ENCODE results near the gene PIP5K1B. TPM values are rescaled to one million over a fixed set of nuclear protein-coding genes. Genes with fewer than 3 reads are reported as not detected.

Gene PIP5K1B
- total and polyA plus RNA-seq, 12 donors = 2.1 to 24.0 (median 9.7) TPM

GRCh38 chr9:68925175-68925574, 220.1 kb downstream of the PIP5K1B start:
- Histone ChIP-seq H3K4me1 (replicated peaks in 1 of 2) (peaks cover 4 to 15% of the 10 kb centered on the region in 2 donors), H3K36me3 (replicated peaks in 1 of 2) (no peaks in the 10 kb centered on the region), H3K9me3 (replicated peaks in 1 of 3) (no peaks in the 10 kb centered on the region), H3K27ac (peak overlapping the region in 1 of 5 donors; percentile 41), H3K4me3 (no peak overlapping the region), H3K27me3 (no peaks in the 10 kb centered on the region)
- 29 to 35% (median 34%) methylated on average over 6 of the region's 6 CpGs for WGBS, 4 donors
- intact Hi-C loops (cut with DNase I) = no loop called here
- no peak for TF ChIP-seq CTCF (IDR thresholded peaks at IDR 0.05)
- TF ChIP-seq POLR2A (IDR thresholded peaks at IDR 0.05) = no peak
- DNase-seq = peak in 1 of 7 donors; percentile 9

GRCh38 chr9:68927165-68927564, 222.1 kb downstream of the PIP5K1B start:
- H3K9me3 ChIP-seq (replicated peaks in 1 of 3) = no peaks in the 10 kb centered on the region
- intact Hi-C loops (cut with DNase I) = no loop called here
- no peak overlapping the region for H3K27ac ChIP-seq
- TF ChIP-seq POLR2A (IDR thresholded peaks at IDR 0.05) = no peak
- no peak for TF ChIP-seq CTCF (IDR thresholded peaks at IDR 0.05)
- H3K4me1 ChIP-seq (replicated peaks in 1 of 2) = peaks cover 4 to 15% of the 10 kb centered on the region in 2 donors
- H3K4me3 ChIP-seq = no peak overlapping the region
- DNase-seq = no peak
- WGBS, 4 donors = 77 to 93% (median 83%) methylated on average over 2 of the region's 2 CpGs
- no peaks in the 10 kb centered on the region for H3K27me3 ChIP-seq
- no peaks in the 10 kb centered on the region for H3K36me3 ChIP-seq (replicated peaks in 1 of 2)

- Histone ChIP-seq H3K27ac (no peak overlapping the region), H3K36me3 (replicated peaks in 1 of 2) (no peaks in the 10 kb centered on the region), H3K4me1 (replicated peaks in 1 of 2) (peaks cover 9 to 16% of the 10 kb centered on the region in 2 donors), H3K9me3 (replicated peaks in 1 of 3) (no peaks in the 10 kb centered on the region), H3K4me3 (no peak overlapping the region), H3K27me3 (no peaks in the 10 kb centered on the region)
- intact Hi-C loops (cut with DNase I) = loop anchor here (10.0 kb wide), 1 partner anchor 63 kb away; no protein-coding TSS in a partner anchor
- DNase-seq = no peak
- WGBS, 4 donors = 69 to 80% (median 76%) methylated on average over 6 of the region's 6 CpGs
- TF ChIP-seq POLR2A (IDR thresholded peaks at IDR 0.05) = no peak
- no peak for TF ChIP-seq CTCF (IDR thresholded peaks at IDR 0.05)
These were observed 226.8 kb downstream of the PIP5K1B start for GRCh38 chr9:68931821-68932220.

GRCh38 chr9:68932458-68932857, 227.4 kb downstream of the PIP5K1B start:
- no peaks in the 10 kb centered on the region for H3K9me3 ChIP-seq (replicated peaks in 1 of 3)
- TF ChIP-seq CTCF (IDR thresholded peaks at IDR 0.05) (no peak), POLR2A (IDR thresholded peaks at IDR 0.05) (no peak)
- intact Hi-C loops (cut with DNase I) = loop anchor here (10.0 kb wide), 1 partner anchor 62 kb away; no protein-coding TSS in a partner anchor

More at GRCh38 chr9:68932458-68932857, 227.4 kb downstream of the PIP5K1B start:
- H3K27ac ChIP-seq = no peak overlapping the region
- H3K27me3 ChIP-seq = no peaks in the 10 kb centered on the region
- no peak for DNase-seq
- H3K4me1 ChIP-seq (replicated peaks in 1 of 2) = peaks cover 8 to 15% of the 10 kb centered on the region in 2 donors
- H3K4me3 ChIP-seq = no peak overlapping the region
- WGBS, 4 donors = 85 to 93% (median 89%) methylated on average over 1 of the region's 1 CpG
- H3K36me3 ChIP-seq (replicated peaks in 1 of 2) = no peaks in the 10 kb centered on the region
